ENCODE data around the gene GRAMD2B.

GRAMD2B gene

GRCh38 chr5:126492939-126493338 lies 69.7 kb downstream of the GRAMD2B start:
- DNase-seq, result peak; percentile 14
- in situ Hi-C loops (cut with HindIII; ENCODE audit: low pct_ligation_motif_present, low pct_unique_long_range_greater_than_20kb, low sequenced_read_pairs), result no loop called here

GRCh38 chr5:126494393-126494792 lies 71.2 kb downstream of the GRAMD2B start:
- DNase-seq, result no peak
- in situ Hi-C loops (cut with HindIII; ENCODE audit: low pct_ligation_motif_present, low pct_unique_long_range_greater_than_20kb, low sequenced_read_pairs), result no loop called here

- DNase-seq, result no peak
Observed at GRCh38 chr5:126497506-126497905, 74.3 kb downstream of the GRAMD2B start.

GRCh38 chr5:126499278-126499677 lies 76.1 kb downstream of the GRAMD2B start:
- no peak for DNase-seq
- in situ Hi-C loops (cut with HindIII; ENCODE audit: low pct_ligation_motif_present, low pct_unique_long_range_greater_than_20kb, low sequenced_read_pairs), result no loop called here

More at GRCh38 chr5:126497506-126497905, 74.3 kb downstream of the GRAMD2B start:
- in situ Hi-C loops (cut with HindIII; ENCODE audit: low pct_ligation_motif_present, low pct_unique_long_range_greater_than_20kb, low sequenced_read_pairs), result no loop called here

GRCh38 chr5:126499853-126500342 lies 76.7 kb downstream of the GRAMD2B start:
- in situ Hi-C loops (cut with HindIII; ENCODE audit: low pct_ligation_motif_present, low pct_unique_long_range_greater_than_20kb, low sequenced_read_pairs), result no loop called here
- DNase-seq, result peak; percentile 45

GRCh38 chr5:126501448-126501847 lies 78.2 kb downstream of the GRAMD2B start:
- in situ Hi-C loops (cut with HindIII; ENCODE audit: low pct_ligation_motif_present, low pct_unique_long_range_greater_than_20kb, low sequenced_read_pairs), result no loop called here
- DNase-seq, result no peak

- peak; percentile 8 for DNase-seq
- in situ Hi-C loops (cut with HindIII; ENCODE audit: low pct_ligation_motif_present, low pct_unique_long_range_greater_than_20kb, low sequenced_read_pairs), result no loop called here
Observed at GRCh38 chr5:126503602-126504104, 80.4 kb downstream of the GRAMD2B start.

- in situ Hi-C loops (cut with HindIII; ENCODE audit: low pct_ligation_motif_present, low pct_unique_long_range_greater_than_20kb, low sequenced_read_pairs), result no loop called here
- DNase-seq, result no peak
Observed at GRCh38 chr5:126506079-126506478, 82.9 kb downstream of the GRAMD2B start.

GRCh38 chr5:126508251-126508961 lies 85.2 kb downstream of the GRAMD2B start:
- DNase-seq, result no peak
- in situ Hi-C loops (cut with HindIII; ENCODE audit: low pct_ligation_motif_present, low pct_unique_long_range_greater_than_20kb, low sequenced_read_pairs), result no loop called here

- DNase-seq, result peak; percentile 25
- in situ Hi-C loops (cut with HindIII; ENCODE audit: low pct_ligation_motif_present, low pct_unique_long_range_greater_than_20kb, low sequenced_read_pairs), result no loop called here
Observed at GRCh38 chr5:126508962-126509279, 85.7 kb downstream of the GRAMD2B start.

- no peak for DNase-seq
- in situ Hi-C loops (cut with HindIII; ENCODE audit: low pct_ligation_motif_present, low pct_unique_long_range_greater_than_20kb, low sequenced_read_pairs), result no loop called here
Observed at GRCh38 chr5:126509339-126509738, 86.1 kb downstream of the GRAMD2B start.

GRCh38 chr5:126511961-126512360 lies 88.8 kb downstream of the GRAMD2B start:
- in situ Hi-C loops (cut with HindIII; ENCODE audit: low pct_ligation_motif_present, low pct_unique_long_range_greater_than_20kb, low sequenced_read_pairs), result no loop called here
- DNase-seq, result no peak

GRCh38 chr5:126512451-126512850 lies 89.2 kb downstream of the GRAMD2B start:
- DNase-seq, result no peak
- in situ Hi-C loops (cut with HindIII; ENCODE audit: low pct_ligation_motif_present, low pct_unique_long_range_greater_than_20kb, low sequenced_read_pairs), result no loop called here

GRCh38 chr5:126513302-126513701 lies 90.1 kb downstream of the GRAMD2B start:
- DNase-seq, result no peak
- in situ Hi-C loops (cut with HindIII; ENCODE audit: low pct_ligation_motif_present, low pct_unique_long_range_greater_than_20kb, low sequenced_read_pairs), result no loop called here

GRCh38 chr5:126513703-126514102 lies 90.5 kb downstream of the GRAMD2B start:
- no peak for DNase-seq
- in situ Hi-C loops (cut with HindIII; ENCODE audit: low pct_ligation_motif_present, low pct_unique_long_range_greater_than_20kb, low sequenced_read_pairs), result no loop called here

GRCh38 chr5:126514131-126514557 lies 90.9 kb downstream of the GRAMD2B start:
- in situ Hi-C loops (cut with HindIII; ENCODE audit: low pct_ligation_motif_present, low pct_unique_long_range_greater_than_20kb, low sequenced_read_pairs), result no loop called here
- DNase-seq, result no peak

- no peak for DNase-seq
- in situ Hi-C loops (cut with HindIII; ENCODE audit: low pct_ligation_motif_present, low pct_unique_long_range_greater_than_20kb, low sequenced_read_pairs), result no loop called here
Observed at GRCh38 chr5:126514558-126515141, 91.4 kb downstream of the GRAMD2B start.

- in situ Hi-C loops (cut with HindIII; ENCODE audit: low pct_ligation_motif_present, low pct_unique_long_range_greater_than_20kb, low sequenced_read_pairs), result no loop called here
- DNase-seq, result no peak
Observed at GRCh38 chr5:126515337-126515736, 92.1 kb downstream of the GRAMD2B start.

- no peak for DNase-seq
- in situ Hi-C loops (cut with HindIII; ENCODE audit: low pct_ligation_motif_present, low pct_unique_long_range_greater_than_20kb, low sequenced_read_pairs), result no loop called here
Observed at GRCh38 chr5:126516133-126516532, 92.9 kb downstream of the GRAMD2B start.

GRCh38 chr5:126516852-126517251 lies 93.6 kb downstream of the GRAMD2B start:
- no peak for DNase-seq
- in situ Hi-C loops (cut with HindIII; ENCODE audit: low pct_ligation_motif_present, low pct_unique_long_range_greater_than_20kb, low sequenced_read_pairs), result no loop called here
